Hepatic stellate cell (primary cell): ENCODE data around the gene SLC22A23.

ENCODE experiments used
- DNase-seq: peaks from one replicate; pipeline ENCODE4 v3.0.0; 2011; ENCODE audit warnings: low spot score

The SLC22A23 gene

GRCh38 chr6:3369985-3370360 lies 86.9 kb downstream of the SLC22A23 start:
- no peak for DNase-seq

GRCh38 chr6:3368685-3369084 lies 88.2 kb downstream of the SLC22A23 start:
- no peak for DNase-seq

GRCh38 chr6:3367630-3368029 lies 89.2 kb downstream of the SLC22A23 start:
- DNase-seq = no peak

- no peak for DNase-seq
These were observed 90.0 kb downstream of the SLC22A23 start for GRCh38 chr6:3366596-3367413.

GRCh38 chr6:3364391-3364790 lies 92.5 kb downstream of the SLC22A23 start:
- DNase-seq = no peak

GRCh38 chr6:3363296-3364025 lies 93.4 kb downstream of the SLC22A23 start:
- DNase-seq = no peak

- DNase-seq = no peak
These were observed 95.4 kb downstream of the SLC22A23 start for GRCh38 chr6:3361312-3362037.

GRCh38 chr6:3360727-3361045 lies 96.2 kb downstream of the SLC22A23 start:
- DNase-seq = no peak

GRCh38 chr6:3359973-3360726 lies 96.7 kb downstream of the SLC22A23 start:
- no peak for DNase-seq

- DNase-seq = no peak
These were observed 97.6 kb downstream of the SLC22A23 start for GRCh38 chr6:3359101-3359752.

GRCh38 chr6:3358413-3359100 lies 98.3 kb downstream of the SLC22A23 start:
- DNase-seq = no peak

- no peak for DNase-seq
These were observed 99.2 kb downstream of the SLC22A23 start for GRCh38 chr6:3357678-3358077.

GRCh38 chr6:3356824-3357420 lies 99.9 kb downstream of the SLC22A23 start:
- no peak for DNase-seq

- peak; percentile 49 for DNase-seq
These were observed 100.6 kb downstream of the SLC22A23 start for GRCh38 chr6:3356056-3356823.

- peak; percentile 12 for DNase-seq
These were observed 101.3 kb downstream of the SLC22A23 start for GRCh38 chr6:3355358-3356055.

- DNase-seq = no peak
These were observed 101.9 kb downstream of the SLC22A23 start for GRCh38 chr6:3355011-3355357.

GRCh38 chr6:3353939-3354338 lies 102.9 kb downstream of the SLC22A23 start:
- no peak for DNase-seq

GRCh38 chr6:3353213-3353903 lies 103.5 kb downstream of the SLC22A23 start:
- DNase-seq = no peak

GRCh38 chr6:3352678-3353077 lies 104.2 kb downstream of the SLC22A23 start:
- DNase-seq = no peak
